GM19372 (cell line): ENCODE measurements around the gene RUFY3.
"Not testable (repeated sequence)": the region's sequence is repeated elsewhere in the genome, so short reads cannot be mapped to it uniquely, and the experiment has no call there.

ENCODE experiments used
- ATAC-seq: cut with Tn5 transposase; IDR thresholded peaks from one replicate; pipeline ENCODE4 v1.9.1; 2021; ENCODE audit warnings: mild to moderate bottlenecking, low read depth, moderate library complexity; ENCODE audit not compliant: unreplicated experiment

The RUFY3 gene

GRCh38 chr4:70705183-70706043 lies 16.4 kb upstream of the RUFY3 start:
- peak; percentile 59 for ATAC-seq

- no peak for ATAC-seq
These were observed 15.7 kb upstream of the RUFY3 start for GRCh38 chr4:70706044-70706461.

GRCh38 chr4:70706516-70706915 lies 15.2 kb upstream of the RUFY3 start:
- no peak for ATAC-seq

- no peak for ATAC-seq
These were observed 12.1 kb upstream of the RUFY3 start for GRCh38 chr4:70709611-70710205.

GRCh38 chr4:70711599-70711998 lies 10.2 kb upstream of the RUFY3 start:
- no peak for ATAC-seq

- ATAC-seq, result no peak
These were observed 9.6 kb upstream of the RUFY3 start for GRCh38 chr4:70712150-70712549.

- no peak for ATAC-seq
These were observed 8.9 kb upstream of the RUFY3 start for GRCh38 chr4:70712604-70713452.

- ATAC-seq, result peak; percentile 30
These were observed 8.2 kb upstream of the RUFY3 start for GRCh38 chr4:70713453-70714078.

- peak; percentile 53 for ATAC-seq
These were observed 7.5 kb upstream of the RUFY3 start for GRCh38 chr4:70714079-70714887.

GRCh38 chr4:70715097-70715496 lies 6.7 kb upstream of the RUFY3 start:
- no peak for ATAC-seq

- ATAC-seq, result no peak
These were observed 2.8 kb upstream of the RUFY3 start for GRCh38 chr4:70718811-70719604.

- ATAC-seq, result no peak
These were observed 531 bp downstream of the RUFY3 start for GRCh38 chr4:70722199-70722791.

GRCh38 chr4:70724463-70724862 lies 2.7 kb downstream of the RUFY3 start:
- no peak for ATAC-seq

- no peak for ATAC-seq
These were observed 3.9 kb downstream of the RUFY3 start for GRCh38 chr4:70725633-70726032.

GRCh38 chr4:70726515-70726914 lies 4.8 kb downstream of the RUFY3 start:
- ATAC-seq, result not testable (repeated sequence)

GRCh38 chr4:70728091-70728490 lies 6.3 kb downstream of the RUFY3 start:
- ATAC-seq, result no peak

- ATAC-seq, result not testable (repeated sequence)
These were observed 11.1 kb downstream of the RUFY3 start for GRCh38 chr4:70732878-70733277.

- peak; percentile 94 for ATAC-seq
These were observed 12.6 kb downstream of the RUFY3 start for GRCh38 chr4:70734168-70734954.
